Peyer's patch (tissue), 4 donors: ENCODE measurements around the gene FFAR1. TPM values are rescaled to one million over a fixed set of nuclear protein-coding genes. Genes with fewer than 3 reads are reported as not detected.

Experiments used
- DNase-seq, 3 donors: peaks; one replicate each; pipeline ENCODE4 v3.0.0-alpha.2; 2017 to 2019
- H3K27ac ChIP-seq, 4 donors: fragments of 200-600 bp; sonication (generic); one replicate each; pipeline ENCODE4 v1.5.1; 2016 to 2019
- H3K27me3 ChIP-seq, 2 donors: fragments of 200-600 bp; sonication (generic); one replicate each; pipeline ENCODE4 v1.5.1; 2019
- H3K36me3 ChIP-seq, 3 donors: fragments of 200-600 bp; sonication (generic); one replicate each; pipeline ENCODE4 v1.5.1; 2016 to 2019
- H3K4me1 ChIP-seq, 4 donors: fragments of 200-600 bp; sonication (generic); one replicate each; pipeline ENCODE4 v1.5.1; 2016 to 2019
- H3K4me3 ChIP-seq, 4 donors: fragments of 200-600 bp; sonication (generic); 1 replicate in 3 of 4; 2 replicates in 1 of 4; pipeline ENCODE4 v1.5.1; 2016 to 2019; ENCODE audit warnings: mild to moderate bottlenecking in 1 of 4
- H3K9me3 ChIP-seq, 4 donors: fragments of 200-600 bp; sonication (generic); one replicate each; pipeline ENCODE4 v1.5.1; 2016 to 2019; ENCODE audit warnings: mild to moderate bottlenecking in 1 of 4
- POLR2A ChIP-seq, 2 donors: fragments of 450-650 bp; IDR thresholded peaks; one replicate each; pipeline ENCODE4 v1.5.1; 2017; ENCODE audit warnings: antibody characterized with exemption in 2 of 2, mild to moderate bottlenecking in 2 of 2, moderate library complexity in 2 of 2
- total RNA-seq, 4 donors: library from RNA; depleted of rRNA; stranded (reverse); fragments of >200 nt; gene quantifications; one replicate each; pipeline ENCODE4 v1.1.0, GENCODE V29; 2016
- TF ChIP-seq, protein P1 (sequence below), 6 experiments: fragments of 450-650 bp in 4 of 6; fragments of 200-600 bp in 2 of 6; sonication (generic) in 1 of 6; IDR thresholded peaks; one replicate each; pipeline ENCODE4 v1.5.1; 2017 to 2019; ENCODE audit warnings: antibody characterized with exemption in 6 of 6, mild to moderate bottlenecking in 3 of 6, moderate library complexity in 1 of 6

The FFAR1 gene, protein sequence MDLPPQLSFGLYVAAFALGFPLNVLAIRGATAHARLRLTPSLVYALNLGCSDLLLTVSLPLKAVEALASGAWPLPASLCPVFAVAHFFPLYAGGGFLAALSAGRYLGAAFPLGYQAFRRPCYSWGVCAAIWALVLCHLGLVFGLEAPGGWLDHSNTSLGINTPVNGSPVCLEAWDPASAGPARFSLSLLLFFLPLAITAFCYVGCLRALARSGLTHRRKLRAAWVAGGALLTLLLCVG (N-terminal part only)
- 1 to 10 TPM in 1 of 4 donors, under 1 TPM in 1, not detected in 2; 0.66 to 1.6 TPM for total RNA-seq

DNA sequence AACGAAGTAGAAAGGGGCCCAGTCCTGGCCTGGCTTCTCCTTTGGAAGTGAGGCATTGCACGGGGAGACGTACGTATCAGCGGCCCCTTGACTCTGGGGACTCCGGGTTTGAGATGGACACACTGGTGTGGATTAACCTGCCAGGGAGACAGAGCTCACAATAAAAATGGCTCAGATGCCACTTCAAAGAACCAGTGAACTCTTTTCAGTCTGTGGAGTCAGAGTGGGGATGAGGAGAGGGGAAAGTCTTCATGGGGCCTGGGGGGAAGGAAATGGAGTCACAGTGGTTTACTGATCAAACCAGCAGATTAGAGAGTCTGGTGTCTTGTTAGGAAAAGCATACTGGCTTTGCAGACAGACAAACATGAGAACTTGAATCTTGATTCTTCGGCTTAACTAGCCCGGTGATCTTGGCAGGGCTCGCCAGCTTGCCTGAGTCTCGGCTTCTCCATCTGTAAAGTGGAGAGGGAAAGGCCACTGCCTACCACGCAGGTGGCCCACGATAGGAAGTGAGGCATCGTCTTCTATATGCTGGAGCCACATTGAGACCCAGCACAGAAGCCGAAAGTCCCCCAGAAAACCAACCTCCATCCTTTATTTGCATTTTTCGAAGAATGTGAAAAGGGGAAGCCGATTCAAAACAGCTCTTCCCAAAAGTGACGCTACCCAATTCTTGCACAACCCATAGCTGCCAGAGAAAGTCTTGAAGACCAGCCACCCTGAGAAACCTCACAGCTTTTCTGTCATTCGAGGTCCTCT, at the start of gene FFAR1:
TSS of gene FFAR1 (plus strand) at position 732 of the 759 bp plus-strand sequence. CDS start 3,650 bp downstream, outside the sequence.
- H3K9me3 ChIP-seq, result no peaks in the 10 kb centered on the region
- DNase-seq, result peak; percentile 21 to 70 (median 69)
- no peaks in the 10 kb centered on the region for H3K36me3 ChIP-seq
- H3K4me3 ChIP-seq, result no peak within 1 kb of the TSS
- no peaks in the 10 kb centered on the region for H3K27me3 ChIP-seq
- TF ChIP-seq POLR2A (IDR thresholded peaks at IDR 0.05), result no peak
- TF ChIP-seq, protein P1, sequence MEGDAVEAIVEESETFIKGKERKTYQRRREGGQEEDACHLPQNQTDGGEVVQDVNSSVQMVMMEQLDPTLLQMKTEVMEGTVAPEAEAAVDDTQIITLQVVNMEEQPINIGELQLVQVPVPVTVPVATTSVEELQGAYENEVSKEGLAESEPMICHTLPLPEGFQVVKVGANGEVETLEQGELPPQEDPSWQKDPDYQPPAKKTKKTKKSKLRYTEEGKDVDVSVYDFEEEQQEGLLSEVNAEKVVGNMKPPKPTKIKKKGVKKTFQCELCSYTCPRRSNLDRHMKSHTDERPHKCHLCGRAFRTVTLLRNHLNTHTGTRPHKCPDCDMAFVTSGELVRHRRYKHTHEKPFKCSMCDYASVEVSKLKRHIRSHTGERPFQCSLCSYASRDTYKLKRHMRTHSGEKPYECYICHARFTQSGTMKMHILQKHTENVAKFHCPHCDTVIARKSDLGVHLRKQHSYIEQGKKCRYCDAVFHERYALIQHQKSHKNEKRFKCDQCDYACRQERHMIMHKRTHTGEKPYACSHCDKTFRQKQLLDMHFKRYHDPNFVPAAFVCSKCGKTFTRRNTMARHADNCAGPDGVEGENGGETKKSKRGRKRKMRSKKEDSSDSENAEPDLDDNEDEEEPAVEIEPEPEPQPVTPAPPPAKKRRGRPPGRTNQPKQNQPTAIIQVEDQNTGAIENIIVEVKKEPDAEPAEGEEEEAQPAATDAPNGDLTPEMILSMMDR (IDR thresholded peaks at IDR 0.05), result no peak
- H3K27ac ChIP-seq, result peak within 1 kb of the TSS in 2 of 4 donors; percentile 57 to 77
- peaks cover 0 to 27% (median 9%) of the 10 kb centered on the region in 4 donors for H3K4me1 ChIP-seq

DNA sequence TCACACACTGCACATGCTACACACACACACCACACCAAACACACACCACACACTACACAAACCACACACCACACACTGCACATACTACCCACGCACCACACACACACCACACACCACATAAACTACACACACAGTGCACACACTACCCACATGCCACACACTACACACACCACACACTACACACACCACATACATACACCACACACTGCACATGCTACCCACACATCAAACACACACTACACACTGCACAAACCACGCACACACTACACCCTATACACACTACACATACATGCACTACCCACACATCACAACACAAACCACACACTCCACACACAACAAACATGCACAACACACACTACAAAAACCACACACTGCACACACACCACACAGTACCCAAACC, 49.8 kb upstream of the FFAR1 start:
- no peaks in the 10 kb centered on the region for H3K9me3 ChIP-seq
- no peak for DNase-seq

DNA sequence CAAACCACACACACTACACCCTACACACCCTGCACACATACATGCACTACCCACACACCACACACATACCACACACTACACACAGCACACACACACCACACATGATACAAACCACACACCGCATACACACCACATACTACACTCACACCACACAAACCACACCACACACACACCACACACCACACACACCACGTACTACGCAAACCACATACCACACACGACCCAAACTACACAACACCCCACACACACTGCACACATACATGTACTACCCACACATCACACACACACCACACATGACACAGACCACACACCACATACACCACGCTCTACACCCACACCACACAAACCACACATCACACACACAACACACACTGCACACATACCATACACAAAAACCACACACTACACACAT, 49.1 kb upstream of the FFAR1 start:
- H3K36me3 ChIP-seq, result no peaks in the 10 kb centered on the region
- no peaks in the 10 kb centered on the region for H3K27me3 ChIP-seq
- no peaks in the 10 kb centered on the region for H3K9me3 ChIP-seq
- no peak overlapping the region for H3K4me3 ChIP-seq
- H3K27ac ChIP-seq, result no peak overlapping the region
- peaks cover 0 to 5% (median 0%) of the 10 kb centered on the region in 4 donors for H3K4me1 ChIP-seq
- DNase-seq, result no peak
- TF ChIP-seq, protein P1 (IDR thresholded peaks at IDR 0.05), result no peak
- no peak for TF ChIP-seq POLR2A (IDR thresholded peaks at IDR 0.05)

More for the DNA sequence above, 49.8 kb upstream of the FFAR1 start:
- Histone ChIP-seq H3K27ac (no peak overlapping the region), H3K27me3 (no peaks in the 10 kb centered on the region), H3K36me3 (no peaks in the 10 kb centered on the region), H3K4me1 (peaks cover 0 to 5% (median 0%) of the 10 kb centered on the region in 4 donors), H3K4me3 (no peak overlapping the region)
- TF ChIP-seq, protein P1 (IDR thresholded peaks at IDR 0.05), result no peak
- no peak for TF ChIP-seq POLR2A (IDR thresholded peaks at IDR 0.05)

DNA sequence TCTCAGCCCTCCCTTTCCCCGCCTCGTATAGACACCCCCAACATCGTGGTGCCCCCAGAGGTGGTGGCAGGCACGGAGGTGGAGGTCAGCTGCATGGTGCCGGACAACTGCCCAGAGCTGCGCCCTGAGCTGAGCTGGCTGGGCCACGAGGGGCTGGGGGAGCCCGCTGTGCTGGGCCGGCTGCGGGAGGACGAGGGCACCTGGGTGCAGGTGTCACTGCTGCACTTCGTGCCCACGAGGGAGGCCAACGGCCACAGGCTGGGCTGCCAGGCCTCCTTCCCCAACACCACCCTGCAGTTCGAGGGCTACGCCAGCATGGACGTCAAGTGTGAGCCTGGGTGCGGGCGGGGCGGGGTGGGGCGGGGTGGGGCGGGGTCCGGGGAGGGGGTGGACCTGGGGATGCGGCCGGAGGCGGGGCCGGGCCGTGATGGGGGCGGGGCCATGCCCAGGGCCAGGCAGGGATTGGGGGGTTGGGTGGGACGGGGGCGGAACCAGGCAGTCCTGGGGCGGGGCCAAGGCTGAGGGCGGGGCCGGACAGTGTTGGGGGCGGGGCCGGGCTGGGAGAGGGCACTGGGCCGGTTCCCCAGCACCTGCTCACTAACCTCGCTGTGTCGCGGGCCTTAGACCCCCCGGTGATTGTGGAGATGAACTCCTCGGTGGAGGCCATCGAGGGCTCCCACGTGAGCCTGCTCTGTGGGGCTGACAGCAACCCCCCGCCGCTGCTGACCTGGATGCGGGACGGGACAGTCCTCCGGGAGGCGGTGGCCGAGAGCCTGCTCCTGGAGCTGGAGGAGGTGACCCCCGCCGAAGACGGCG, 48.0 kb upstream of the FFAR1 start:
- Histone ChIP-seq H3K36me3 (no peaks in the 10 kb centered on the region), H3K4me3 (no peak overlapping the region), H3K9me3 (no peaks in the 10 kb centered on the region), H3K4me1 (peaks cover 0 to 5% (median 0%) of the 10 kb centered on the region in 4 donors), H3K27ac (no peak overlapping the region), H3K27me3 (no peaks in the 10 kb centered on the region)
- DNase-seq, result no peak
- TF ChIP-seq POLR2A (IDR thresholded peaks at IDR 0.05), result no peak
- TF ChIP-seq, protein P1 (IDR thresholded peaks at IDR 0.05), result no peak

DNA sequence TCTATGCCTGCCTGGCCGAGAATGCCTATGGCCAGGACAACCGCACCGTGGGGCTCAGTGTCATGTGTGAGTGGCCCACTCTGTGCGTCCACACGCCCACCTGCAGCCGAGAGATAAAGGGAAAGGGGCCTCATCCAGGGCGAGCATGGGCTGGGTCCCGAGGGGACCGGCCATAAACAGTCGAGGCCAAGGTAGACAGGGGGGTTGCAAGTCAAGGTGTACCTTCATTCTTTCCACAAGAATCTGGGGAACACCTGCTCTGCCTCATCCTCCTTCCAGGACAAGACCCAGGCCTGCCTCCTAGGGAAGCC, 47.4 kb upstream of the FFAR1 start:
- Histone ChIP-seq H3K4me1 (peaks cover 0 to 3% (median 0%) of the 10 kb centered on the region in 4 donors), H3K4me3 (no peak overlapping the region), H3K9me3 (no peaks in the 10 kb centered on the region), H3K27me3 (no peaks in the 10 kb centered on the region), H3K36me3 (no peaks in the 10 kb centered on the region), H3K27ac (no peak overlapping the region)
- no peak for DNase-seq
- TF ChIP-seq POLR2A (IDR thresholded peaks at IDR 0.05), result no peak
- TF ChIP-seq, protein P1 (IDR thresholded peaks at IDR 0.05), result no peak
